ENCODE results near the gene SIAH1. TPM values are rescaled to one million over a fixed set of nuclear protein-coding genes. Genes with fewer than 3 reads are reported as not detected.

SIAH1 gene
- total RNA-seq, 6 experiments from 2014 or later: 8.1 to 14.0 (median 11.5) TPM

DNA sequence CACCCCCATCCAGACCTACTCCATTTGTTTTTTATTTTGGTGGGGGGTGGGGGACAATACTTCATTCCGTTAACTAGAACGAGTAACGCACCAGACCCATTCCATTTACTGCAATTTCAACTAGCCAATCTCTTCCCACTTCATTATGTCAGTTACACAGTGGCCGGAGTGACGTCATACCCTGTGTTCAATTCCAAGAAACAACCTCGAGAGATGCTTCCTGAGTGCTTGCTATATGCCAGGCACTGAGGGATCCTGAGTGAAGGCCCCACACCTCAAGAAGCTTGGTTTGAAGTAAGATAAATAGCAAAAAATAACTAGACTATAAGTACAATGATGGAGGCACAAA, 9.1 kb upstream of the SIAH1 start:
- TF ChIP-seq, protein P1, sequence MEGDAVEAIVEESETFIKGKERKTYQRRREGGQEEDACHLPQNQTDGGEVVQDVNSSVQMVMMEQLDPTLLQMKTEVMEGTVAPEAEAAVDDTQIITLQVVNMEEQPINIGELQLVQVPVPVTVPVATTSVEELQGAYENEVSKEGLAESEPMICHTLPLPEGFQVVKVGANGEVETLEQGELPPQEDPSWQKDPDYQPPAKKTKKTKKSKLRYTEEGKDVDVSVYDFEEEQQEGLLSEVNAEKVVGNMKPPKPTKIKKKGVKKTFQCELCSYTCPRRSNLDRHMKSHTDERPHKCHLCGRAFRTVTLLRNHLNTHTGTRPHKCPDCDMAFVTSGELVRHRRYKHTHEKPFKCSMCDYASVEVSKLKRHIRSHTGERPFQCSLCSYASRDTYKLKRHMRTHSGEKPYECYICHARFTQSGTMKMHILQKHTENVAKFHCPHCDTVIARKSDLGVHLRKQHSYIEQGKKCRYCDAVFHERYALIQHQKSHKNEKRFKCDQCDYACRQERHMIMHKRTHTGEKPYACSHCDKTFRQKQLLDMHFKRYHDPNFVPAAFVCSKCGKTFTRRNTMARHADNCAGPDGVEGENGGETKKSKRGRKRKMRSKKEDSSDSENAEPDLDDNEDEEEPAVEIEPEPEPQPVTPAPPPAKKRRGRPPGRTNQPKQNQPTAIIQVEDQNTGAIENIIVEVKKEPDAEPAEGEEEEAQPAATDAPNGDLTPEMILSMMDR (IDR thresholded peaks at IDR 0.05): no peak
- TF ChIP-seq POLR2A (IDR thresholded peaks at IDR 0.05): no peak
- peaks cover 0 to 10% (median 3%) of the 10 kb centered on the region in 4 donors for H3K4me1 ChIP-seq
- 79% methylated on average over 6 of the region's 6 CpGs for WGBS (ENCODE audit: insufficient coverage, low coverage, low lambda C conversion rate, missing lambda C conversion rate)
- no peak for ATAC-seq
- DNase-seq: no peak
- no peak overlapping the region for H3K4me3 ChIP-seq
- no peaks in the 10 kb centered on the region for H3K9me3 ChIP-seq
- H3K27me3 ChIP-seq: no peaks in the 10 kb centered on the region
- no peaks in the 10 kb centered on the region for H3K36me3 ChIP-seq
- intact Hi-C loops (cut with DNase I): no loop called here
- H3K27ac ChIP-seq: no peak overlapping the region

DNA sequence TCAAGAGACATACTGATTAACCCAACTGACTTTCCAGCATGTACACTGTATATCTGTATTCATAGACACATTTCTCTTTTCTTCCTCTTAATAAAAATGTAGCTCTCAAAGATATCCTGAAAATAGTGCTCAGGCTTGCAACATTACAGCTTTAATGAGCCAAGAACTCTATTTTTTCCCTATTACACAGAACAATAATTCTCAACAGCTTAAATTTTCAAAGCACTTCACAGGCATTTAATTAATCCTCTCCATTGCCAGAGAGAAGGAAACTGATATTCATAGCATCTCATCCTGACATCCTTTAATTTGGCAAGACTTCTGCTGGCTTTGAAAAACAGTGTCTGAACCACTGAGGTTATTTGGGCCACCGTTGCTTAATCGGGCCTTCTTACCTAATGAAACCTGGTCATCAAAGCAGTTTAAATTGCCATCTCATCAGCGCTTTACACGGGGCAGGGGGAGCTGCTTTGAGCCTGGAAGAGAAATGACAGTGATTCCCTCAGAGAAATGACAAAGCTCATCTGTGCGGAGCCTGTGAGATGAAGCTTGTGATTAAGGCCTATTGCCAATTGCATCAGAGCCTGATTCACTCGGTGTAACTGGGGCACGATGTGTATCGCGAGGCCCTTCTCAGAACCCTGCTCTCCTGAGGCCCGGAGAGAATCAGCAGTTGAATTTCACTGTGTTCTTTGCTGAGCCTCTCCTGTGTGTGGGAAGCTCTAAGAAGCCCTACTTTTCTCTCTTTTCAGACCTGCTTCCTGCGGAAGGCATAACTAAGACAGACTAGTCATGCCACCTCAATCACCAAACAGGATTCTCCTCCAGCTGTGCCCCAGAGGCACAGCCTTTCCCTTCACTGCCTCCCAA, 8.5 kb upstream of the SIAH1 start:
- DNase-seq (peak in 1 of 3 donors; percentile 27), ATAC-seq (peak in 2 of 4 donors; percentile 58 to 62)
- no peak overlapping the region for H3K4me3 ChIP-seq
- TF ChIP-seq POLR2A (IDR thresholded peaks at IDR 0.05): no peak
- TF ChIP-seq, protein P1 (IDR thresholded peaks at IDR 0.05): no peak
- H3K27me3 ChIP-seq: no peaks in the 10 kb centered on the region
- no peak overlapping the region for H3K27ac ChIP-seq
- intact Hi-C loops (cut with DNase I): no loop called here
- H3K36me3 ChIP-seq: no peaks in the 10 kb centered on the region
- H3K4me1 ChIP-seq: peaks cover 0 to 10% (median 3%) of the 10 kb centered on the region in 4 donors
- no peaks in the 10 kb centered on the region for H3K9me3 ChIP-seq
- WGBS (ENCODE audit: insufficient coverage, low coverage, low lambda C conversion rate, missing lambda C conversion rate): 52% methylated on average over 7 of the region's 11 CpGs

DNA sequence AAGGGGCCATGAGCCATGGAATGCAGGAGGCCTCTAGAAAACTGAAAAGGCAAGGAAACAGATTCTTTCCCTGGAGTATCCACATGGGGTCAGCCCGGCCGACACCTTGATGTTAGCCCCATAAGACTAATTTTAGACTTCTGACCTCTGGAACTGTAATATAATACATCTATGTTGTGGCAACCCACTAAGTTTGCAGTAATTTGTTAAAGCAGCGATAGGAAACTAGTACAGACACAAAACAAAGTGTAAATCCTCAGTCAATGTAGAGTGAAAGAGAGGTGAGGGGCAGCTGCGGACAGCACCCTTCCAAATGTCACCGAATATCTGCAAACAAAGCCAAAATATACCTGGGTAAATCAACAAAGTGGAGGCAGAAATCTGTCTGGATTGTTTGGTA, 7.2 kb upstream of the SIAH1 start:
- no peak overlapping the region for H3K27ac ChIP-seq
- intact Hi-C loops (cut with DNase I): no loop called here
- 77% methylated on average over 5 of the region's 5 CpGs for WGBS (ENCODE audit: insufficient coverage, low coverage, low lambda C conversion rate, missing lambda C conversion rate)
- peaks cover 0 to 6% (median under 1%) of the 10 kb centered on the region in 4 donors for H3K4me1 ChIP-seq
- H3K36me3 ChIP-seq: no peaks in the 10 kb centered on the region
- DNase-seq: no peak
- ATAC-seq: no peak
- no peaks in the 10 kb centered on the region for H3K27me3 ChIP-seq
- no peaks in the 10 kb centered on the region for H3K9me3 ChIP-seq
- H3K4me3 ChIP-seq: no peak overlapping the region
- TF ChIP-seq, protein P1 (IDR thresholded peaks at IDR 0.05): no peak
- TF ChIP-seq POLR2A (IDR thresholded peaks at IDR 0.05): no peak

DNA sequence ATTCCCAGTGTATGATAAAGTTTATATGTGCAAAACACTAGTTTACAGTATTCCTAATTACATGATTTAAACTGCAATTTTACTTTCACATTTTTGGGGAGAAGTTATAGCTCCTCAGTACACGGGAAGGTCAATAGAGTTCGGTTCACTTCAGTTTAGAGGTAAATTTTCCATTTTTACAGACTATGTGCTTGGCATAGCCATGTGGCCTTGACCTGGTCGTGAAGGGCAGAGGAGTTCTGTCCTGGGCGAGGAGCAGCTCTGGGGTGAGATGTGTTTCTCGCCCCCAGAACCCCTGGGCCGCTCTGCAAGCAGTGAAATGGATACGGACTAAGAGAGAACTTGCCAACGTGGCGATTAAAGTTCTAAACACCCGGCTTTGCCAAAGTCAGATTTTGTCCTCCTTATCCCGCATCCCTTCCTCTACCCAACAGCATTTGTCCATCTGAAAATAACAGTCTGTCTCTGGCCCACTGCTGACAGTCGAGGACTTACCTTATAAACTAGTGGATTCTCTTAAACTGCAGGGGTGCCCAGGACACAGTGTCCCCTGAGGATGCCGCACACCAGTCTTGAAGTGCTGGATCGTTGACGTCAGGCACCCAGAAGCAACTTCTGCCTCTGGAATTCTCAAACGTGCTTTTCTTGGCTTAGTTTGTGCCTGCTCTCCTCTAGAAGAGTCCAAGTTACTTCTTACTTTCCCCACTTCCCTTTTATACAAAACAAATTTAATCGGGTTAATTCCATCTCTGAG, 1.5 kb upstream of the SIAH1 start:
- TF ChIP-seq POLR2A (IDR thresholded peaks at IDR 0.05): no peak
- TF ChIP-seq, protein P1 (IDR thresholded peaks at IDR 0.05): no peak
- H3K36me3 ChIP-seq: no peaks in the 10 kb centered on the region
- WGBS (ENCODE audit: insufficient coverage, low coverage, low lambda C conversion rate, missing lambda C conversion rate): 64% methylated on average over 13 of the region's 17 CpGs
- H3K4me3 ChIP-seq: no peak overlapping the region
- no peaks in the 10 kb centered on the region for H3K27me3 ChIP-seq
- no peak overlapping the region for H3K27ac ChIP-seq
- peaks cover 0 to 19% (median 7%) of the 10 kb centered on the region in 4 donors for H3K4me1 ChIP-seq
- ATAC-seq (no peak), DNase-seq (no peak)
- intact Hi-C loops (cut with DNase I): no loop called here
- H3K9me3 ChIP-seq: no peaks in the 10 kb centered on the region

All from right lobe of liver (tissue), 6 donors.